Measurements from ENCODE around the gene APCDD1.
A peak's percentile ranks its signal among the peaks of the same experiment; 100 is the strongest.

The APCDD1 gene

GRCh38 chr18:10511236-10511635, 56.8 kb downstream of the APCDD1 start:
- DNase-seq (ENCODE audit: low read depth, low spot score), result no peak
- POLR2A ChIA-PET, result interaction anchor here (0.6 kb wide), 1 partner anchor 27 kb away, joined by 3 read pairs; no protein-coding TSS in a partner anchor
- CTCF ChIA-PET, result interaction anchor here (1.2 to 3.8 kb wide), 2 partner anchors 8 to 539 kb away, joined by 4 to 23 read pairs; no protein-coding TSS in a partner anchor
- no peak overlapping the region for H3K4me3 ChIP-seq (ENCODE audit: low read depth, low read length)
- no peak for TF ChIP-seq CTCF (IDR thresholded peaks at IDR 0.05; ENCODE audit: insufficient read depth, low read length, missing control alignments)

GRCh38 chr18:10514082-10514481, 59.6 kb downstream of the APCDD1 start:
- no peak for DNase-seq (ENCODE audit: low read depth, low spot score)
- no peak overlapping the region for H3K4me3 ChIP-seq (ENCODE audit: low read depth, low read length)
- CTCF ChIA-PET, result interaction anchor here (0.8 to 11.0 kb wide), 3 partner anchors 496 to 542 kb away, joined by 3 to 314 read pairs (median 3); no protein-coding TSS in a partner anchor
- no peak for TF ChIP-seq CTCF (IDR thresholded peaks at IDR 0.05; ENCODE audit: insufficient read depth, low read length, missing control alignments)
- POLR2A ChIA-PET, result no interaction called here

GRCh38 chr18:10514601-10515000, 60.2 kb downstream of the APCDD1 start:
- no peak for DNase-seq (ENCODE audit: low read depth, low spot score)
- POLR2A ChIA-PET, result no interaction called here
- no peak for TF ChIP-seq CTCF (IDR thresholded peaks at IDR 0.05; ENCODE audit: insufficient read depth, low read length, missing control alignments)
- CTCF ChIA-PET, result interaction anchor here (1.0 to 11.0 kb wide), 3 partner anchors 497 to 542 kb away, joined by 3 to 314 read pairs (median 5); no protein-coding TSS in a partner anchor
- no peak overlapping the region for H3K4me3 ChIP-seq (ENCODE audit: low read depth, low read length)

GRCh38 chr18:10515456-10515855, 61.0 kb downstream of the APCDD1 start:
- DNase-seq (ENCODE audit: low read depth, low spot score), result no peak
- H3K4me3 ChIP-seq (ENCODE audit: low read depth, low read length), result no peak overlapping the region
- no peak for TF ChIP-seq CTCF (IDR thresholded peaks at IDR 0.05; ENCODE audit: insufficient read depth, low read length, missing control alignments)
- ChIA-PET CTCF (interaction anchor here (1.0 to 11.0 kb wide), 3 partner anchors 257 to 543 kb away, joined by 4 to 314 read pairs (median 5); no protein-coding TSS in a partner anchor), POLR2A (no interaction called here)

- POLR2A ChIA-PET, result no interaction called here
- no peak for TF ChIP-seq CTCF (IDR thresholded peaks at IDR 0.05; ENCODE audit: insufficient read depth, low read length, missing control alignments)
- CTCF ChIA-PET, result interaction anchor here (1.0 to 11.0 kb wide), 2 partner anchors 257 to 544 kb away, joined by 4 to 314 read pairs; no protein-coding TSS in a partner anchor
- no peak for DNase-seq (ENCODE audit: low read depth, low spot score)
- no peak overlapping the region for H3K4me3 ChIP-seq (ENCODE audit: low read depth, low read length)
Measured at GRCh38 chr18:10516078-10516477, 61.6 kb downstream of the APCDD1 start.

- no peak overlapping the region for H3K4me3 ChIP-seq (ENCODE audit: low read depth, low read length)
- no peak for DNase-seq (ENCODE audit: low read depth, low spot score)
- ChIA-PET POLR2A (no interaction called here), CTCF (interaction anchor here (0.7 to 11.0 kb wide), 43 partner anchors 9 to 556 kb away, joined by 3 to 314 read pairs (median 4); no protein-coding TSS in a partner anchor)
- TF ChIP-seq CTCF (IDR thresholded peaks at IDR 0.05; ENCODE audit: insufficient read depth, low read length, missing control alignments), result peak; percentile 58
Measured at GRCh38 chr18:10518595-10519255, 64.3 kb downstream of the APCDD1 start.

All from AG04449 (cell line).